ENCODE data around the gene CACNA1G. TPM values are rescaled to one million over a fixed set of nuclear protein-coding genes. Genes with fewer than 3 reads are reported as not detected.
A peak's percentile ranks its signal among the peaks of the same experiment; 100 is the strongest.

Gene CACNA1G
- total and polyA plus RNA-seq, 2 donors (not counting 3 experiments of a cell fraction or from before 2014, with no cell fraction given): not detected

DNA sequence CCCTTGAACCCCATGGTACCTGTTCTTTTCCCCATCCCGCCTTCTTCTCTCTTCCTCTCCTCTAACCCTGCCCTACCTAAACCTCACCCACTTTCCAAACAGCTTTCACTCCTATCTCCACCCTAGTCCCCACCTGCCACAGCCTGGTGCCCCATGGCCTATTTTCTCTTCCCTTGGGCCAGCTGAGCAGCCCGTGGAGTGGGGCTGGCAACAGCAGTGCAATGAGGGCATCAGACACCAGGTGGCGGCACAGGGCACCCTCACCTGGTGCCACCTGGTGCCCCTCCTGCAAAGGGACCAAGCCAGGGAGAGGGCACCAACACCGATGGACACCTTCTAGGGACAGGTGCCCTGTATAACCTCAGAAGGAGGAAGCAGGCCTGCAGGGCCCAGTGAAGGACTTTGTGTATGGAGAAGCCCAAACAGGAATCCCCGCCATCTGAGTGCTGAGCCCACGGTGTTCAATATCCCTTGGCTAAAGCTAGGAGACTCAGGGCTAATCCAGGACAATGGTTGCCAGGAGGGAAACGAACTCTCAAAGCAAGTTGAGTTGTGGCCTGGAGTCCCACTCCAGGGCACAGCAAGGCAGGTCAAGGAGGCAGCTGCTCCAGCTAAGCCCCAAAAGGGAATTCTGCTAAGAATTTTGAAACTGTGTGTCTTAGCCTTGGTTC is 70.1 kb downstream of the CACNA1G start:
- POLR2A ChIA-PET: interaction anchor here (0.6 kb wide), 1 partner anchor 74 kb away, joined by 3 read pairs; no protein-coding TSS in a partner anchor
- peak; percentile 79 for FAIRE-seq
- dilution Hi-C loops (cut with MboI; ENCODE audit: extremely low pct_ligation_motif_present, low sequenced_read_pairs): no loop called here

More for the DNA sequence above, 70.1 kb downstream of the CACNA1G start:
- H3K4me2 ChIP-seq (ENCODE audit: insufficient read depth, low read length): no peak overlapping the region
- peaks cover 0 to 5% of the 10 kb centered on the region in 2 experiments for H3K27me3 ChIP-seq (ENCODE audit: control insufficient read depth in 2 of 2, insufficient read depth in 2 of 2, low read length in 2 of 2)
- CTCF ChIA-PET: interaction anchor here (0.5 to 10.3 kb wide), 22 partner anchors 8 to 86 kb away, joined by 3 to 398 read pairs (median 4); partner anchors contain the start of genes CACNA1G and SPATA20
- H3K9me1 ChIP-seq (replicated peaks; ENCODE audit: control insufficient read depth, extremely low read depth, insufficient read depth, low read length): no peaks in the 10 kb centered on the region
- H3K79me2 ChIP-seq (ENCODE audit: control insufficient read depth, insufficient read depth, low read length): no peaks in the 10 kb centered on the region
- H3K9me3 ChIP-seq (replicated peaks; ENCODE audit: control insufficient read depth, insufficient read depth, low read length): no peaks in the 10 kb centered on the region
- no peak overlapping the region for H3K4me3 ChIP-seq (replicated peaks in 1 of 3; ENCODE audit: insufficient read depth in 1 of 3, low read depth in 1 of 3, low read length in 3 of 3)
- H3K36me3 ChIP-seq (ENCODE audit: control insufficient read depth in 2 of 2, extremely low read depth in 1 of 2, insufficient read depth in 2 of 2, low read length in 2 of 2): no peaks in the 10 kb centered on the region
- peak; percentile 34 for DNase-seq (ENCODE audit: low read depth, low spot score)
- H3K27ac ChIP-seq (ENCODE audit: insufficient read depth, low read depth, low read length): no peak overlapping the region
- TF ChIP-seq GATA2 (IDR thresholded peaks at IDR 0.05; ENCODE audit: insufficient read depth, insufficient read length, low read depth, low read length) (no peak), CTCF (IDR thresholded peaks at IDR 0.05; ENCODE audit: extremely low read depth in 1 of 2, insufficient read depth in 1 of 2, low read depth in 1 of 2, low read length in 2 of 2) (peak; percentile 79 to 87), FOS (IDR thresholded peaks at IDR 0.05; ENCODE audit: borderline replicate concordance, insufficient read depth, low read length) (no peak), MAX (IDR thresholded peaks at IDR 0.05; ENCODE audit: insufficient read depth, insufficient read length) (no peak), EZH2 (IDR thresholded peaks at IDR 0.05; ENCODE audit: borderline replicate concordance, low read depth, low read length, severe bottlenecking) (no peak), JUN (IDR thresholded peaks at IDR 0.05; ENCODE audit: borderline replicate concordance, insufficient read depth, insufficient read length, low read depth) (no peak)
- H3K9ac ChIP-seq (replicated peaks; ENCODE audit: extremely low read depth, insufficient read depth, low read length): no peak overlapping the region
- intact Hi-C loops (cut with micrococcal nuclease): loop anchor here (1.0 kb wide), 2 partner anchors 51 to 65 kb away; no protein-coding TSS in a partner anchor
- H4K20me1 ChIP-seq (replicated peaks; ENCODE audit: control insufficient read depth, extremely low read depth, insufficient read depth, low read length): no peaks in the 10 kb centered on the region
- H3K4me1 ChIP-seq (ENCODE audit: control insufficient read depth, extremely low read depth, insufficient read depth, low read length): peaks cover 21% of the 10 kb centered on the region
- no peak overlapping the region for H2AFZ ChIP-seq (ENCODE audit: low read depth, low read length)
- BruUV-seq (replicated peaks): no TSS peak

Measured in endothelial cell of umbilical vein (primary cell).